GM12878 (cell line): ENCODE data around the gene ARSA.

Source experiments
- CTCF ChIP-seq, 3 experiments: IDR thresholded peaks in 2 of 3; conservative IDR thresholded peaks in 1 of 3; 2 replicates each; pipeline ENCODE4 v1.5.1; 2011; ENCODE audit warnings: low read depth in 3 of 3, low read length in 3 of 3, mild to moderate bottlenecking in 3 of 3, control low read depth in 2 of 3, moderate library complexity in 2 of 3, inconsistent platforms in 1 of 3, mixed read lengths in 1 of 3; ENCODE audit not compliant: control insufficient read depth in 2 of 3, insufficient read depth in 1 of 3; ENCODE audit errors: extremely low read depth in 1 of 3
- HDGF ChIP-seq: fragments of 450-650 bp; IDR thresholded peaks from 2 replicates; pipeline ENCODE4 v1.6.1; 2016; ENCODE audit warnings: antibody characterized with exemption

GRCh38 chr22:50670513-50670912, 42.6 kb upstream of the ARSA start:
- TF ChIP-seq CTCF (IDR thresholded peaks at IDR 0.05 in 2 of 3, conservative IDR thresholded peaks at IDR 0.05 in 1 of 3; ENCODE audit: control insufficient read depth in 2 of 3, extremely low read depth in 1 of 3, insufficient read depth in 1 of 3, low read depth in 3 of 3, low read length in 3 of 3) (no peak), HDGF (no peak)
